ENCODE results near the gene MYL3.
A peak's percentile ranks its signal among the peaks of the same experiment; 100 is the strongest.
"Not testable (repeated sequence)": the region's sequence is repeated elsewhere in the genome, so short reads cannot be mapped to it uniquely, and the experiment has no call there.

Gene MYL3

GRCh38 chr3:46849045-46849631 lies 14.1 kb downstream of the MYL3 start:
- no peak for DNase-seq

DNA sequence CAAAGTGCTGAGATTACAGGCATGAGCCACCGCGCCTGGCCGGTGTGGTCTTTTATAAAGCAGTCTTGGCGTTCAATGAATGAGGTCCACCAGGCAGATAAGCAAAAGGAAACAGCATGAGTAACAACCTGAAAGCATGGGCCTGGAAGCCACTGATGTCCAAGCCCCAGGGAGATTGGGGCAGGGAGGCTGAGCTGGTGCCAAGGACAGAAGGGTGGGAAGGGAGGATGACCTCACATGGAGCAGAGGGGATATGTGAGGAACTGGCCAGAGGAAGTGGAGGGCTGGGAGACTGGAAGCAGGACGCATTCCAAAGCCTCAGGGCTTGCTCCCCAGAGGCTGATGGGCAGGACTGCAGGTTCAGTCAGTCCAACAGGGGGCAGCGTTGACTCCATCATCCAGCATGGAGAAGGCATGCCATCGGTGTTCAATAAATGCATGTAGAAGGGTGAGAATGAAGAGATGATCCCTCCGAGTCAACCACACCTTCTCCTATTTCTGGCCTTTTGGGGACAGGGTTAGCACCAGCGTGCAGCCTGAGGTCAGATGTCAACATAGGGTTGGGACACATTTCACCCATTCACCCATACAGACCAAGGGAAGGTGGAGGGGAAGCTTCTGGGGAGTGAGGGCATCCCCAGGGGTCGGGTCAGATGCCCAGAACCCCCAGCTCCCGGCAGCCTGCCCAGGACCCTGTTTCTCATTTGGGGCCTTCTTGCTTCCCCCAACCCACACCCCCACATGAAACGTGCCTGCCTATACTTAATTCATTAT lies 14.8 kb downstream of the MYL3 start:
- DNase-seq, result peak; percentile 45

- no peak for DNase-seq
Measured at GRCh38 chr3:46847744-46848143, 15.5 kb downstream of the MYL3 start.

DNA sequence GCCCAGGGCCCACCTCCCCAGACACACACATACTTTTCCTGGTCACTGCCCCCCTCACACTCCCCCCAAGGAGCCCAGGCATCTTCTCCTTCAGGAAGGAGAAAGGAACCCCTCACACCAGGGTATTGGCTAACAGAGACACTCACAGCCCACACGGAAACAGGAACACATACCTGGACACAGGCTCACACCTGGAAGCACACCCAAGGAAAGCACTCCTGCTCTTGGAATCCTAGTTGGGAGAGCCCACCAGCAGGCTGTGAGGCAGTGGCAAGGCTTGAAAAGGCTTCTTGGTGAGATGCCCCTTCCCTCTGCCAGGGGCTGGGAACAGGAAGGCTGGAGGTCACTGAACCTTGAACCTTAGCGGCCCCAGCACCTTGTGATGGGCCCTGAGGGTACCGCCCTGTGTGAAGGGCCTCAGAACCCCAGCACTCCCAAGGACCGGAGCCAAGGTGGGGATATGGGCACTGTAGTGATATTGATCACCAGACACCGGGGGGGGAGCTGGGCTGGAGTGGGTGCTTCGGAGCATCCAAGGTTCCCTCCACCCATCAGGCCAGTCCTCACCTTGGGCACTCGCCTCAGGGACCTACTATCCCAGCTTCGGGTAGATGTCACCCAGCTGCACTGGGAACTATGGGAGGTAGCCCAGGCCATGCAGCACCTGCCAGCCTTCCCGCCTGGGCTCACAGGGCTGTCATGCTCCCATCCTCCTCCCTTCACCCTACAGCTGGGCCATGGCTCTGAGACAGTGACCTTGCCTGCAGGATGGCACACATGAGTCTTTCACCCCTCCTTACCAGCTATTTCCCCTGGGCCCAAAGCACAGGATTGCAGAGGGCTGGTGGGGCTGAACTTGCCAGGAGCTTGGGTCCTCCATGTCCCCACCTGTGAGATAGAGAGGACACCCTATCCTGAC lies 16.4 kb downstream of the MYL3 start:
- DNase-seq, result no peak

- peak; percentile 84 for DNase-seq
Measured at GRCh38 chr3:46845860-46846623, 17.2 kb downstream of the MYL3 start.

DNA sequence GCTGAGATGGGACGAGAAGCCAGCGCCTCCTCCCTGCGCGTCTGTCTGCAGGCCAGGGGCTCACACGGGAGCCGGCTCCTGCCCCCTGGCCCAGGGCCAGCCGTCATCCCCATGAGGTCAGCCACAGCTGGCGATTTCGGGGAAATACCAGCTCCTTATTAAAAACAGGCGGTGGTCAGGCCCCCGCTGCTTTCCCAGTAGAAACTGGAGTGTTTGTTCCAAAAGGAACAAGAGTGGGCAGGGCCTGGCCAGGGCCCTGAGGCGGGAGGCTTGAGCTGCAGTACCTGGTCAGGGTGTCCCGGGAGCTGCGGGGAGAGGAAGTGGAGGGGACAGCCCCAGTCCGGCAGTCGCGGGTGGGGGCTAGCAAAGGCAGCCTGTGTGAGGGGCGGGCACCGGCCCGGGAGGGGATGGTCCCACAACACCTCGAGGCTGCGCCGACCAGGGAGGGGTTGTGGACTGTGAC lies 17.8 kb downstream of the MYL3 start:
- DNase-seq, result no peak

DNA sequence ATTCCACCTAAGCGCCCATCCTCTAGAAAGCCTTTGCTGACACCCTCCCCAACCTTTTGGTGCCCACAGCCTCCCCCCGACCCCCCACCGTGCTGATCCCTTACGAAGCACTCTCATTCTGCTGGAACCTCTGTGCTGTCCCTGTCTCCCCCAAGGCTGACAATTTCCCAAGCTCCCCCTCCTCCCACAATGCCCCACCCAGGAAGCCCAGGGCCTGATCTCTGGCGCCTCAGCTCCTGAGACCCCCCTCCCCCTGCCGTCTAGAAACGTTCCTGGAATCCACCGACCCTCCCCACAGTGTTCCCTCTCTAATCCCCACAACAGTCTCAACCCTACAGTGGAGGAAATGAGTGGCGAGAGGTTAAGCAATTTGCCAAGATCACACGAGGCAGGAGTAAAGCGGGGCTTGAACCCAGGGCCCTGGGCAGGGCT lies 18.3 kb downstream of the MYL3 start:
- DNase-seq, result no peak

DNA sequence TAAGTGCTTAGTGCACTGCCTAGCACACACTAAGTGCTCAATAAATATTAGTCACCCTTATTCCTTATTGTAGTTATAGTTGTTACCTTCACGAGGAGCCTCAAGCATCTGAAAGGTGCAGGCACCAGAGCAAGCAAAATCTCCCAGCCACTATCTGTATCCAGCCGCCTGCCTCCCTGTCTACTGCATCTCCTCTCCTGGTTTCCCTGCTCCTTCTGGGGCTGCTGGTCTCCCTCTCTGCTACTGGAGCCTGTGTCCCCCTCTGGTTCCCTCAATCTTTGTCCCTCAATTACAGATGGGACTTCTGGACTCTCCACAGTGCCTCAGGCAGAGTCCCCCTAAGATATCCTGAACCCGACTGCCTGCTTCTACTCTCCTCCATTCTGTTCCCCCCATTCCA lies 18.8 kb downstream of the MYL3 start:
- no peak for DNase-seq

- no peak for DNase-seq
Measured at GRCh38 chr3:46843508-46843907, 19.7 kb downstream of the MYL3 start.

DNA sequence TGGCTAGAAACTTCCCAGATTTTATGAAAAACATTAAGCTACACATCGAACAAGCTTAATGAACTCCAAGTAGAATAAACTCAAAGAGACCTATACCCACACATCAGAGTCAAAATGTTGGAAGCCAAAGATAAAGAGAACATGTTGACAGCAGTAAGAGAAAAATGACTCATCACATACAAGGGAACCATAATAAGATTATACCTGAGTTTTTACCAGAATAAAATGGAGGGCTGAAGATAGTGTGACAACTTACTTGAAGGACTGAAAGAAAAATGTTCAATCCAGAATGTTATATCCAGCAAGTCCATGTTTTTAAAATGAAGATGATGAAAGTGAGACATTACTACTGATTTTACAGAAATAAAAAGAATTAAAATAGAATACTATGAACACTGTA lies 22.8 kb downstream of the MYL3 start:
- DNase-seq, result no peak

DNA sequence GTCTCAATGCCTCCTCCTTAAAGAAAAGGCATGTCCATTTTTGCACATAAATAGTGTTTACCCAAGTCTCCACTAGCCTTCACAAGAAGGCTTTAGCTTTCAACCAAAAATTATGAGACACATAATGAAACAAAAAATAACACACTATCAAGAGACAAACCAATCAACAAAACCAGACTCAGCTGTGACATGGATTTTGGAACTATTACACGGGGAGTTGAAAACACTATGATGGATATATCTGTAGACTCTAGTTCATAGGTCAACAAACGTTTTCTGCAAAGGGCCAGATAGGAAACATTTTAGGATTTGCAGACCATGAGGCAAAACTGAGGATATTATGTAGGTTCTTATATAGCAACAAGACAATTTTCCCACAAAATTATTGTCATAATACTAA lies 24.9 kb downstream of the MYL3 start:
- no peak for DNase-seq

DNA sequence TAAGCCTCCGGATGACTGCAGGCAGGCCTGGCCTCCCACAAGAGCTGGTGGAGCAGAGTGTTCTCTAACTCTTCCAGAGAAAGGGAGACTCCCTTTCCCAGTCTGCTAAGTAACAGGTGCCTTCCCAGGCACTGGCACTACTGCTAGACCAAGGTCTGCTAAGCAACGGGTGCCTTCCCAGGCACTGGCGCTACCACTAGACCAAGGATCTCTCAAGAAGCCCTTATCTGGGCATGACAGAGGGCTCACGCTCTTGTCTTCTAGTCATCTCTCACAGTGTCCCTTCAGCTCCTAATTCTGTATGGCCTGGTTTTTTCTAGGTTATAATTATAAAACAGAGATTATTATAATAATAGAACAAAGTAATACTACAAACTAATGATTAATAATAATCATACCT lies 27.8 kb downstream of the MYL3 start:
- no peak for DNase-seq

DNA sequence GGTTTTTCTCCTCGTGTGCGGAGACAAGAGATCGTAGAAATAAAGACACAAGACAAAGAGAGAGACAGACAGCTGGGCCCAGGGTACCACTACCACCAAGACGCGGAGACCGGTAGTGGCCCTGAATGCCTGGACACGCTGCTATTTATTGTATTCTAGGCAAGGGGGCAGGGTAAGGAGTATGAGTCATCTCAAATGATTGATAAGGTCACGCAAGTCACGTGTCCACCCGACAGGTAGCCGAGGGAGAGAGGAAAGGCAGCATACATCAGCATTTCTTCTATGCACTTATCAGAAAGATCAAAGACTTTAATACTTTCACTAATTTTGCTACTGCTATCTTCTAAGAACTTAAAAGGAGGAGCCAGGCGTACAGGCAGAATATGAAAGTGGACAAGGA lies 28.2 kb downstream of the MYL3 start:
- DNase-seq, result no peak

DNA sequence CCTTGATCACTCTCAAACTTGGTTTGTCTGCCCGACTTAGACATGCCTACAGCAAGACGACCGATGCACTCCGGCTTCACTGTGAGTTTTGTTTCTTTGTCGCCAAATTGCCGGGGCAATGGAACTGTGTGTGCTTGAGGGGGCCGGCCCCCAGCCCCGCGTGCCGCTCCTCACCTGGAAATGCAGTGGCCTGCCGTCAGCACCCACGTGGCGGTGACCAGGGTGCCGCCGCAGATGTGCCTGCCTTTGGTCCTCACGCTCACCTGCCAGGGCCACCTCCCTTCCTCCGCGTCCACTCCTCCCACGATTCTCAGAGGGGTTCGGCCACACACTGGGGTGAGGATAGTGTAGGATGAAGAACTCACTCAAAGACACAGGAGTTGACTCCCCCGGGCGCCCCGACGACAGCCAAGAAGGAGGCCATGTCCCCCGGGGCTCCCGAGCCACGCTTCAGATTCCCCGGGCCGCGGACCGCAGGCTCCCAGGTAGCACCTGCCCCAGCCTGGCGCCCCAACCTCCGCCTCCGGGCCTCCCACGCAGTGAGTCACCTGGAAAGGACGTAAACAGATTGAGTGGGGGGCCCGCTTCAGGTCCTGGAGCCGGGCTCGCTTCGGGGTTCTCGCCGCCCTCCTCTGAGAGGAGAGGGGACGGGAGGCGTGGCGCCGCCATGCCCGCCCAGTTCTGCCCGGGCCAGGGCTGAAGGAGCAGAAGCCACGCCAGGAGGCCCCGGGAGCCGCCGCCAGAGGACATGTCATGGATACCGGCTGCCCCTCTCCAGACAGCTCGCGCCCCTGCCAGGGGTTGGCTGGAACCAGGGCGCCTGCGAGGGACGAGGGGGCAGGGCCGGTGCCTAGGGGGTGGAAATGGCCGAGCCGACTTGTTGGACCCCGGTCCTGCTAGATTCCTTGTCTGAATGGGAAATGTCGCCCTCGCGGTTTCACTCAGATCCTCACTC lies 29.6 kb downstream of the MYL3 start:
- DNase-seq, result no peak

DNA sequence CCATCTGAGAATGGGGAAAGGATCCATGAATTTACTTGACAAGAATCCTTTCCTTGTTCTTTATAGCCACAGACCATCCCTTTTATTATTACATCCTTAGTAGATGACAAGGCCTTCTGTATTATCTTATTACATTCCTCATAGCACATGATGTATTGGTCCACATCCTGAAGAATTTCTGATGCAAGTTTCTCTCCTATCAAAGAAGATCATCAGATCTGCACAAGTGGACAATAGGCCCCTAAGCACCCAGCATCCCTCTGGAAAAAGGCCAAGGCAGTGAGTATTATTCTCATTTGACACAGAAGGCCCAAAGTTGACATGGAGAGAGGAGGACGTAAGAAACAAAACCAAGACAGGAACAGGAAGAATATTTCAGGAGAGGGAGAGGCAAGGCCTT lies 31.4 kb downstream of the MYL3 start:
- no peak for DNase-seq

DNA sequence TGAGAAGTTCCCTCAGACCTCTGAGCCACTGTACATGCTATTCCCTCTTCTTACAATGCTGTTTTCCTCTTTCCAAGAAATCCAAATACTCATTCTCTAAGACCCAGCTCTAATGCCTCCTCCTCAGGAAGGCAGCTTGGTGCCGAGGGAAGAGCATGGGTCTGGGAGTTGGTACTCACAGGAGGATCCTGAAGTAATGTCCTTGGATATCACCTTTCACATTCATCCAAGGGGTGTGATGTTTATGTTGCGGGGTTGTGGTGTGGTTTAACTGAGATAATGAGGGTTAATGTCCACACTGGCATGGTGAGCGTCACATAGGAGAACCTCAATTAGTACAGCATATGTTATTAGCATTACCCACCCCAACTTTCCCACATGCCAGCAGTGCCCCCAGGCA lies 31.9 kb downstream of the MYL3 start:
- no peak for DNase-seq

GRCh38 chr3:46830801-46831200 lies 32.4 kb downstream of the MYL3 start:
- no peak for DNase-seq

- DNase-seq, result peak; percentile 52
Measured at GRCh38 chr3:46829699-46830208, 33.5 kb downstream of the MYL3 start.

GRCh38 chr3:46825450-46825849 lies 37.8 kb downstream of the MYL3 start:
- DNase-seq, result no peak

DNA sequence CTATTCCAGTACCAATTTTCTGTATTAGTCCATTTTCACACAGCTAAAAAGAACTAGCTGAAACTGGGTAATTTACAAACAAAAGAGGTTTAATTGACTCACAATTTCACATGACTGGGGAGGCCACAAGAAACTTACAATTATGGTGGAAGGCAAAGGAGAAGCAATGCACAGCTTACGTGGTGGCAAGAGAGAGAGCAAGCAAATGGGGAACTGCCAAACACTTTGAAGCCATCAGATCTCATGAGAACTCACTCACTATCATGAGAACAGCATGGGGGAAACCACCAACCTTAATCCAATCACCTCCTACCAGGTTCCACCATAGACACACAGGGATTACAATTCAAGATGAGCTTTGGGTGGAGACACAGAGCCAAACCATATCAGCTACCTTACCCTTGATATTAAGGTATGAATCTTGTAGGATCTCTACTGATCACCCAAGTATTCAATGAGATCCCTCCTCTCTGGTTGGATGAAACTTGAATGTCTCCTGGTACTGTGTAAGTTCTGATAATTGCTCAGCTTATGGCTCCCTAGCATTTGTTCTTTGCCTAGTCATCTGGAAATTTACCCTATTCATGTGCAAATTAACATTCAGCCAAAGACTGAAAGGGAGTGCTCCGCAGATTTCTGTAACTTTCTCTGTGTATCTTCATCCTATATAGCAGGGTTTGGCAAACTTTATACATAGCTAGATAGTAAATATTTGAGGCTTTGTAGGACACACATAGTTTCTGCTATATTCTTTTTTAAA lies 38.9 kb downstream of the MYL3 start:
- no peak for DNase-seq

DNA sequence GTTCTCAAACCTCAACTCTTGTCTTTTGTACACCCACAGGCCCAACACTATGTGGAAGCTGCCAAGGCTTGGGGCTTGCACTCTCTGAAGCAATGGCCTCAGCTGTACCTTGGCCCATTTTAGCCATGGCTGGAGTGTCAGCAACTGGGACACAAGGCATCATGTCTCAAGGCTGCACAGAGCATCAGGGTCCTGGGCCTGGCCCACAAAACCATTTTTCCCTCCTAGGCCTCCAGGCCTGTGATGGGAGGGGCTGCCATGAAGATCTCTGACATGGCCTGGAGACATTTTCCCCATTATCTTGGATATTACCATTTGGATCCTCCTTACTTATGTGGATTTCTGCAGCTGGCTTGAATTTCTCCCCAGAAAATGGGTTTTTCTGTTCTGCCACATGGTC lies 39.9 kb downstream of the MYL3 start:
- DNase-seq, result not testable (repeated sequence)
